Lung microvascular endothelial cell (primary cell): ENCODE data around the gene FRMD4A. TPM values are rescaled to one million over a fixed set of nuclear protein-coding genes. Genes with fewer than 3 reads are reported as not detected.

Experiments
- DNase-seq, 2 donors: peaks; one replicate each; pipeline versions ENCODE4 v3.0.0 to v3.0.0-alpha.2; 2010; ENCODE audit warnings: low read depth in 2 of 2
- total RNA-seq: library from RNA; depleted of rRNA; stranded (reverse); fragments of >200 nt; gene quantifications from 2 replicates; pipeline ENCODE4 v1.2.1, GENCODE V29; 2014

The FRMD4A gene
- total RNA-seq, 1 donor from 2014 or later: 9.7 TPM

DNA sequence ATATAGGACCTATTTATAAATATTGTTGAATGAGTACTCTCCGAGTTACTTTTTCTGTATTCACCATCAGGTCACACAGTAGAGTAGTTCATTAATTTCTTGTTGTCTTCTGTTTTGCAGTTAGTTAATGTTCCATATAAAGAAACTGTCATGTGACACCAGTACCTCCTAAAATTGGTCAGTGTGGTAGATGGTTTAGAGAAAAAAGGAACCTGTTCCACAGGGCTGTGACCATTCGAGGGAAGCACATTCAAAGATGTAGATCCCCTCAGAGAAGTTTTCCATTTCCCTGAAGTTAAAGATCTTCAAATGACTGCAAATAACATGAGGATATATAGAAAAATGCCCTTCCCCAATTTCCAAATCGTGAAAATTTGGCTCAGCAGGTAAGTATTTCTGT lies 698.3 kb downstream of the FRMD4A start:
- DNase-seq: no peak

GRCh38 chr10:13631594-13631993 lies 699.1 kb downstream of the FRMD4A start:
- no peak for DNase-seq

GRCh38 chr10:13630231-13630630 lies 700.5 kb downstream of the FRMD4A start:
- DNase-seq: no peak

- DNase-seq: no peak
Measured at GRCh38 chr10:13629116-13629515, 701.6 kb downstream of the FRMD4A start.

GRCh38 chr10:13628661-13629060 lies 702.1 kb downstream of the FRMD4A start:
- DNase-seq: no peak

DNA sequence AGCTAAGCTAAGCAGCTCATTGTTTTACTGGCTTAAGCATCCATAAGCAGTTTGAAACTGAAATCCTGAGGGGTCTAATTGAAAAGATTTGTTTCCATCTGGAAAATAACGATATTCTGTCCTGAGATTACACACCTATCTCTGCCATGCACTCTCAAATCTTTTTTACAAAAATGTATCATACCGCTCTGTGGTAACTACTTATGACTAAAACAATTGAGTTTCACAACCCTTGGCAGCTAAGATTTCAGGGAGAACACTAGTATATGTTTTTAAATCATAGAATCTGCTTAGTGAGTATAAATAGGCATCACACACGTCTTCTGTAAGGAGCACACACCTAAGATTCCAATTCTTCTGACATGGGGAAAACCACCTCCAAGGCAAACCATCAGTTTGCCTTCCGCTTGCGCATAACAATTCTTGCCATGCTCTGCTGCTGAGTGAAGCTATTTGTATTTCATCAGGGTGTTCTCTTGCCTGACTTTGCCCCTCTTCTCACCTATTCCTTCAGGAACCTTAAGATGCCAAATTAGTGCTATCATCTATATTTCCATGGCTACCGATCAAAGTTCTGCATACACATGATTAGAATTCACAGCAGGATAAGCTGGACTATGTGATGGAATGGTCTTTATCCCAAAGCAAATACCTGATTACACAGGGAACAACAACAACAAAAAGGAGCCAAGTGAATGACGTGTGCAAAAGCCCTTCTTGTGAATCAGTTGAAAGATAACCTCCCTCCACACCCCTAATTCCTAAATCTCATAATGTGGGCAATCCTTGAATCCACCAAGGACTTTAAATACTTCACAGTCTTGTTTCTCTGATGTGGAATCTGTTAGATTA lies 703.0 kb downstream of the FRMD4A start:
- DNase-seq: no peak

- DNase-seq: no peak
Measured at GRCh38 chr10:13624630-13625029, 706.1 kb downstream of the FRMD4A start.

- no peak for DNase-seq
Measured at GRCh38 chr10:13621931-13622330, 708.8 kb downstream of the FRMD4A start.

- DNase-seq: no peak
Measured at GRCh38 chr10:13617116-13617515, 713.6 kb downstream of the FRMD4A start.

DNA sequence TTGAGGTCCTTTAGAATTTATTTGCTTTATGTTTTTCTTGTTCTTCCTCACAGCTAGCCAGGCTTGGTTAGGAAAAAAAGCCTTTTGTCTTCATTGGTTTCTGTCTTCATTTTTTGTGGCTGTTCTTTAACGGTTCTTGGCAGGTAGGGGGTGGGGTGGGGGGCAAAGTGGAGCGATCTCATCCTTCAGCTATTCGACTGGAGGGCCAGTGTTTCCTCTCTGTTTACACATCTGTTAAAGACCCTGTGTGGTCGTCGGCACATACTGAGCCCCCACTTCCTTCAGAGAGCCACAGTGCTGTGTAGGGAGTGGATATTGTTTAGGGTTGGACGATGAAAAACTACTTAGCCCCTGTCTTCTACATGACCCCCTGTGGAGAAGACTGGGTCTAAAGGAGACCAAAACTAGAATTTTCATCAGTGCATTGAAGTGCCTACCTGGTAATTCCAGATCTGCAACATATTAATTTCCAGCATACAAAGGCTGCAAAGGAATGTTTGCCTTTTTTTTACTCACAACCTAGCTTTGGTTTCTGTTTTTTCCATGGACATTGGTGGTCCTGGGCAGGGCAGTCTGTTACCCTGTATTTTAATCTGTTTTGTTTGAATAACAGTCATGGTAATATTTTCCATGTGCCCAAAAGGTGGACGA lies 714.9 kb downstream of the FRMD4A start:
- peak in 1 of 2 donors; percentile 23 for DNase-seq

DNA sequence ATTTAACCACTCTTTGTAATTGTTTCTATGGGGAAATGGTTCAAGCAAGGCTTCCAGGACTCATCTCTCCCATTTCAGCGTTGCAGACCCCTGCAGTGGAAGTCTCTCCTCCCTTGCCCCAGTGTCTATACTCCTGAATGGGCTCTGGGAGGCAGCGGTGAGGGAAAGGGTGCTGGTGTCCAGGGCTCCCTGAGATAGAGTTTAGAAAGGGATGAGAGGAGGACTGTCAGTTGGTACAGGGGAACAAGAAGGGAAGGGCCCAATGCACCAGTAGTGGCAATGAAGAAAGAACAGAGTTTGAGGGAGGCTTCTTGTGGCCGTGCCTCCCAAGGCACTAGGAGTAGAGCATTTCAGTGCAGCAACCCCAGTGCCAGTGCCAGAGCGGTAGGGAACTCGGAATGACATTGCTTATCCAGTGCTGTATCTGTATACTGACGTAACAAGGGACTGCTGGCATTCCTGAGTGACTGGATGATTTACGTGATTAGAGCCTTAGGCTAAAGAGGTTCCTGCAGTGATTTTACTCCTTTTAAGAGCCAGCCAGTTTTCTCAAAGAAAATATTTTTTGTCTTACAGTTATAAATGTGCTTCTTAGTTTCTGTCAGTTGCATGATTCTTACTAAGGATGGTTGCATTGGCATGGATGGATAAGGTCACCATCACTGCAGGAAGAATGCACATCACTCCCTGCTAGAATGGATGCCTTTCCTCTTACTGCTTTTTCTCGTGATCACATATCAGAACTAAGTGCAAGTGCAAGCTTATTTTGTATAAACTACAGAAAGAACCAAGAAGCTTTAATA lies 716.0 kb downstream of the FRMD4A start:
- DNase-seq: no peak

DNA sequence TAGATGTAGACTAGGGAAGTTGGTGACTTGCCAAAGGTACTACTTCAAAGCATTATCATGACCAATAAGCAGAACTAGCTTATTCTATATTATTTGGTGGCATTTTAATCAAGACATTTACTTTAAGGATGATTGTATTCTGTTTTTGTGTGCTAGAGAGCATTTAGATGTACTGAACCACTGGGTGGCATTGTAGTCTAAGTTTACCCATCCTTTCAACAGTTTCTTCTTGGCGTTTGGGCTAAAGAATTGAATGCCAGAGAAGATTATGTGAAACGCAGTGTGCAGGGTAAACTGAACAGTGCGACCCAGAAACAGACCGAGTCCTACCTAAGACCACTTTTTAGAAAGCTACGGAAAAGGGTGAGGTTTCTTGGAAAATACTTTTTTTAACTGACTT lies 717.2 kb downstream of the FRMD4A start:
- DNase-seq: peak; percentile 68 to 71

- no peak for DNase-seq
Measured at GRCh38 chr10:13612654-13613373, 717.9 kb downstream of the FRMD4A start.

- peak; percentile 62 to 78 for DNase-seq
Measured at GRCh38 chr10:13608246-13608853, 722.4 kb downstream of the FRMD4A start.

GRCh38 chr10:13604357-13605040 lies 726.2 kb downstream of the FRMD4A start:
- no peak for DNase-seq

DNA sequence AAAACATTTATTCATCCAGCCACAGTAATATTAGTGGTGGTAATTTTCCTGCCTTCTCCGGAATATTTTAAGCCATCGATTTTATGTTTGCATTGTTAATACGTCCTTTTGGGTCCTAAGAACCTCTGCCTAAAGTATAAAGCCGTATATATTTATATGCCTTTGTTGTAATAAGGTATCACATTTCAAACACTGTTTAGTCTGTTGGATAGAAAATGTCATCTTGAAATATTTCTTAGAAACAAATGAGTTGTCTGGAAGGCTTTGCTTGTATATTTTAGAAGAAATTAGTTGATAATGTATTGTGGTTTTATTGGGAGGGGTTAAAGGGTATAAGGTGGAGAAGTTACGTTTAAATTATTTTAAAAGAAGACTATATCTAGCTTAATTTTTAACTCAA lies 732.8 kb downstream of the FRMD4A start:
- DNase-seq: no peak

- no peak for DNase-seq
Measured at GRCh38 chr10:13594641-13595040, 736.1 kb downstream of the FRMD4A start.
